Stimulated activated CD4-positive, alpha-beta T cell treated with anti-CD3 and anti-CD28 coated beads, Interleukin-2, amount 100 ng/mL, for 4 hours (primary cell): ENCODE data around the gene NEK4.

Source experiments
- DNase-seq: peaks from one replicate; pipeline ENCODE4 v3.0.0-alpha.2; 2020; ENCODE audit warnings: low read depth

Gene NEK4

GRCh38 chr3:52663098-52663497 lies 107.6 kb downstream of the NEK4 start:
- DNase-seq, result no peak

- DNase-seq, result no peak
Measured at GRCh38 chr3:52660046-52660445, 110.7 kb downstream of the NEK4 start.
